Measurements from ENCODE around the gene MICAL2.

Gene MICAL2

DNA sequence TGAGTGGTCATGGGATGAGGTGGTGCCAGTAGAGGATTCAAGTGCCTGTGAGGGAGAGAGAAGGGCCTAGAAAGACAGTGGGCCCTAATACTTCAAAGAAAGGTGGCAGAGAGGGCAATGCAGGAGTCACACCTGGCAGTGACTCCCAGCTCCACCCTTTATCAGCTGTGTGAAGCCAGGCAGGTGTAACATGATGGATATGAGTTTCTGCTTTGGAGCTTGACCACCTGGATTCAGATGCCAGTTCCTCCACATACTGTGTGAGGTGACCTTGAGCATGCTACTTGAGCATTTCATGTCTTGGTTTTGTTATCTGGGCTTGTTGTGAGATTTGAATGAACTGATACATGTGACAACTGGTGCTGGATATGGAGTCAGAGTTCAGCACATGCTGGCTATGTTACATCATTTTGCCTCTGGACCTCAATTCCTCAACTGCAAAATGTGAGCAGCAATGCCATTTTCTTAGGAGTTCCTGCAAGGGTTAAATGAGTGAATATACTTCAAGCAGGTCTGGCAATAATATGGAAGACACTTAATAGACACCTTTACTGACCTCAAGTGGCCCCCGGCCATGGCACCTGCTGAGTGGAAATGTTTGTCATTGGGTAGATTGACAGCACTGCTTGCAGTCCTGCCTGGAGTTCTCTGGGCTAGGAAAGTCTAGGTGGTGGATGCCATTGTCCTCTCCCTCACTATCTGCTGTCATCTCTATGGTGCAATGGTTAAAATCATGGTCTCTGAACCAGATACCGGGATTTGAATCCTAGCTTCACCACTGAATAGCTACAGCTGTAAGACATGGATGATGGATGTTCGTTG lies 83.3 kb downstream of the MICAL2 start:
- no peak for DNase-seq (ENCODE audit: insufficient read length, low spot score)

DNA sequence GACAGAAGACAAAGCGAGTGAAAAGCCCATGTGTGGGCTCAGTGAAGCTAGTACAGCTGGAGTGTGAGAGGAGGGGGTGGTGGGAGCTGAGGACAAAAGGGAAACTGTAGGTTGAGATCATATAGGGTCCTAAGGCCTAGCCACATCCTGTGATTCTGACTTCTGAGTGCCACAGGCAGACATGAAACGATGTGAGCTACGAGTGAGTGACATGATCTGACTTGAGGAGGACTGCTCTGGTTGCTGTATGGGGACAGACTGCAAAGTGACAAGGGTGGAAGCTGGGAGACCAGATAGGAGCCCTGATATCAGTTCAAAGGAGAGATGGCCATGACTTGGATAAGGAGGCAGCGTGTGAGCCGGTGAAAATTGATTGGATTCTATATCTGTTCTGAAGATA lies 85.4 kb downstream of the MICAL2 start:
- peak; percentile 78 for FAIRE-seq
- peak; percentile 32 for DNase-seq (ENCODE audit: insufficient read length, low spot score)

More for the DNA sequence above, 83.3 kb downstream of the MICAL2 start:
- TF ChIP-seq PAX5 (IDR thresholded peaks at IDR 0.05; ENCODE audit: insufficient read depth, low read length, severe bottlenecking) (no peak), SPI1 (IDR thresholded peaks at IDR 0.05; ENCODE audit: low read depth, low read length) (no peak), POU2F2 (IDR thresholded peaks at IDR 0.05; ENCODE audit: low read depth, low read length) (no peak), TAF1 (IDR thresholded peaks at IDR 0.05; ENCODE audit: low read depth, low read length) (no peak), POLR2A (IDR thresholded peaks at IDR 0.05; ENCODE audit: low read depth, low read length) (no peak)
- FAIRE-seq, result no peak

DNA sequence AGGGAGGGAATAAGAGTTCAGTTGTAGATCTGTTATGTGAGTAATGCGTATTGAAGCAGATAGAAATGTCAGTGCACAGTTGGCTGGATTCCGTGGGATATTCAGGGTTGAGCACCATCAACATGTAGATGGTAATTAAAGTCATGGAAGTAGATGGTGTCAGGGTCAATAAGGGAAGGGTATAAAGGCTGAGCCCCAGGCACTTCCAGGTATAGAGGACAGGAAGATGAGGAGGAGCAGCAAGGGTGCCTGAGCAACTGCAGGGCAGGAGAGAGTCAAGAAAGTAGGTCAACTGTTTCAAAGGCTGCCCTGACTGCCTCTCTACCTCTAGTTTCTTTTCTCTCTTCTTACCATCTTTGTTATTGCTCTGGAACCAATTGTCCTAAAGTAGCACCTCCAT lies 85.9 kb downstream of the MICAL2 start:
- no peak for FAIRE-seq
- no peak for DNase-seq (ENCODE audit: insufficient read length, low spot score)
- no peak for TF ChIP-seq POU2F2 (IDR thresholded peaks at IDR 0.05; ENCODE audit: low read depth, low read length)
- no peak for TF ChIP-seq TAF1 (IDR thresholded peaks at IDR 0.05; ENCODE audit: low read depth, low read length)
- no peak for TF ChIP-seq POLR2A (IDR thresholded peaks at IDR 0.05; ENCODE audit: low read depth, low read length)
- no peak for TF ChIP-seq SPI1 (IDR thresholded peaks at IDR 0.05; ENCODE audit: low read depth, low read length)
- no peak for TF ChIP-seq POLR2AphosphoS5 (IDR thresholded peaks at IDR 0.05; ENCODE audit: low read depth, low read length)
- TF ChIP-seq PAX5 (IDR thresholded peaks at IDR 0.05; ENCODE audit: insufficient read depth, low read length, severe bottlenecking), result no peak

More for the DNA sequence above, 85.4 kb downstream of the MICAL2 start:
- TF ChIP-seq TAF1 (IDR thresholded peaks at IDR 0.05; ENCODE audit: low read depth, low read length) (no peak), POLR2A (IDR thresholded peaks at IDR 0.05; ENCODE audit: low read depth, low read length) (peak; percentile 30; the same call in 1 of the 2 replicates)

DNA sequence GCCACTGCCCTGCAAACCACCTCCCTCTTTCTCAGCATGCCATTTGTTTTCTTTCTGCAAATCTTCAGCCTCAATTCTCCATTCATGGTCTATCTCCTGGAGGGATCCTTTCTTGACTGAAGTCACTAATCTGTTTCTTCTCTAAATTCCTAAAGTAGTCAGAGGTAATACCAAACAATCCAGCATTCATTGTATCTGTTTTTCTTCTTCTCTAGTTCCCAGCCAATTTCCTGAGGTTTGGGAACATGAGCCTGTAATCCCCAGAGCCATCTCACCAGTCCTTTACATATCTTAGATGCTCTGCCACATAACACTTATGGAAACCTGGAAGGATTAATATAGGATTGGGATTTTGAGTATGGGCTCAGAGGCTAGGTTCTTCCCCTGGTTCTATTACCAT lies 86.5 kb downstream of the MICAL2 start:
- TF ChIP-seq POLR2A (IDR thresholded peaks at IDR 0.05; ENCODE audit: low read depth, low read length) (no peak), POU2F2 (IDR thresholded peaks at IDR 0.05; ENCODE audit: low read depth, low read length) (no peak), POLR2AphosphoS5 (IDR thresholded peaks at IDR 0.05; ENCODE audit: low read depth, low read length) (no peak), PAX5 (IDR thresholded peaks at IDR 0.05; ENCODE audit: insufficient read depth, low read length, severe bottlenecking) (no peak)
- no peak for FAIRE-seq

DNA sequence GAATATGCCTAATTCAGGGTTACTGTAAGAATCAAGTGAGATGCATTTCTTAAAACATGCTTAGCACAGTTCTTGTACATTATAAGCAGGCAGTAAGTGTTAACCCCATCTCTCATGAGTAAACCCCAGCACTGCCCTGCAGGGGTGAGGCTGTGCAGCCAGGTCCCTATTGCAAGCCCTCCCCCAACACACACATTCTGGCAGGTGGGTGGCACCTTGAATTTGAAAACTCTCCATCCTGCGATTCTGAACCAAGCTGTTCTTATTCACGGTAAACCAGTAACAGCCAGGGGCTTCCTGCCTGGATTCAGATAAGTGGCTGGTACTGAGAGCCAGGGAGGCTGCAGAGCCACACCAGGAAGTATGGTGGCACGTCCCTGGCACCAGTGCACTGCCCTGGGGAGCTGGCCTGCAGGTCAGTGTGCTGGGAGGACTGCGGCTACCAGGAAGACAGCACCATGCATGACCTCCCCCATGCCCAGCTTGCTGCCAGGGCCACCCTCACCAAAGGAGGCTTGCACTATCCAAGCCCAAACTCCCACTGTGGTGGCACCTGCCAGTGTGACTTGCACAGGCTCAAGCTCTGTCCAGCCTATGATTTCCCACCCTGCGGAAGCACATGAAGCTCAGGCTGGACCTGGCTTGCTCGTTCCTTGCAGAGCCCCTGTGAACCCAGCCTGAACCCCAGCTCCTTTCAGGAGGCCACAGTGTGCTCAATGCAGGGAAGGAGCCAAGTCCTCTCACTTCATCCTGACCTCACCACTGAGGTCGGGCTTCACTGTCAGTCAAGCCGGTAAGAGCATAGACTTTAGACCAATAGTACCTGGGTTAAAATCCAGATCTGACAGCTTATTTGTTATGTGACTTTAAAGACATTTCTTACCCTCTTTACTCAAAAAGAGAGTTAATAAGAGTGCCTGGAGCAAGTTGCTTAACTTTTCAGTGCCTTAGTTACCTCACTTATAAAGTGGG lies 88.1 kb downstream of the MICAL2 start:
- FAIRE-seq (no peak), DNase-seq (ENCODE audit: insufficient read length, low spot score) (no peak)
- TF ChIP-seq POLR2AphosphoS5 (IDR thresholded peaks at IDR 0.05; ENCODE audit: low read depth, low read length), result no peak
- TF ChIP-seq POLR2A (IDR thresholded peaks at IDR 0.05; ENCODE audit: low read depth, low read length), result no peak
- no peak for TF ChIP-seq SPI1 (IDR thresholded peaks at IDR 0.05; ENCODE audit: low read depth, low read length)
- TF ChIP-seq TAF1 (IDR thresholded peaks at IDR 0.05; ENCODE audit: low read depth, low read length), result no peak
- TF ChIP-seq POU2F2 (IDR thresholded peaks at IDR 0.05; ENCODE audit: low read depth, low read length), result no peak
- no peak for TF ChIP-seq PAX5 (IDR thresholded peaks at IDR 0.05; ENCODE audit: insufficient read depth, low read length, severe bottlenecking)

More for the DNA sequence above, 86.5 kb downstream of the MICAL2 start:
- DNase-seq (ENCODE audit: insufficient read length, low spot score), result no peak

DNA sequence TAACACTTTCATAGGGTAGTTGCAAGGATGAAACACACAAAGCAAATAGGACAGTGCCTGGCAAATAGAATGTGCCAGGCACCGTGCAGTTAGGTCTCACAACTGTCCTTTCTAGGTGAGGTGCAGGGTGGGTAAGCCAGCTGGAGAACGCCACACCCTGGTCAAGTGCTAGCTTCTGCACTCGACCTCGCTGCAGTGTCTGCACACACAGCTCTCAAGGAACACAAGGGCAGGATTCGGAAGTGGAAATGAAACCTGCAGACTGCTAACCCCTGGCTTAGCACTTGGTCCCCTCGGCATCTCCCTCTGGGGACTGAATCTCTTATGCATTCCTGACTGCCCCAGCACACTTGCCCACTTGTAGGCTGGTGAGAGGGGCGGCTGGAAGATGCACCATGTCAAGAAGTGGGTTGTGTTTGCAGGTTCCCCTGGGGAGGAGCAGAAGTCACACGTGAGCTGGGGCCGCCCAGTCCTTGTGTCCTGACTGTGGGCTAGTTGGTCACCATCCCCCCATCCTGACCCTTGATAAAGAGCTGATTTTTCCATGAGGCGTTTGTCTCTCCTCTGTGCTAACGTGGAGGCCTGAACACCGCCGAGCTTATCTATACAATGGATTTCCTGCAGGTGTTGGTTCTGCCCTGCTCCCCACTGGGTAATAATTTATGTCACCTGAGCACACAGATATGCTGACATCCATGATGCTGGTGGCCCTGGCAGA lies 89.0 kb downstream of the MICAL2 start:
- FAIRE-seq, result peak; percentile 9
- TF ChIP-seq TAF1 (IDR thresholded peaks at IDR 0.05; ENCODE audit: low read depth, low read length) (no peak), SPI1 (IDR thresholded peaks at IDR 0.05; ENCODE audit: low read depth, low read length) (peak; percentile 50), POU2F2 (IDR thresholded peaks at IDR 0.05; ENCODE audit: low read depth, low read length) (no peak), PAX5 (IDR thresholded peaks at IDR 0.05; ENCODE audit: insufficient read depth, low read length, severe bottlenecking) (no peak), POLR2A (IDR thresholded peaks at IDR 0.05; ENCODE audit: low read depth, low read length) (no peak), POLR2AphosphoS5 (IDR thresholded peaks at IDR 0.05; ENCODE audit: low read depth, low read length) (no peak)
- DNase-seq (ENCODE audit: insufficient read length, low spot score), result no peak

DNA sequence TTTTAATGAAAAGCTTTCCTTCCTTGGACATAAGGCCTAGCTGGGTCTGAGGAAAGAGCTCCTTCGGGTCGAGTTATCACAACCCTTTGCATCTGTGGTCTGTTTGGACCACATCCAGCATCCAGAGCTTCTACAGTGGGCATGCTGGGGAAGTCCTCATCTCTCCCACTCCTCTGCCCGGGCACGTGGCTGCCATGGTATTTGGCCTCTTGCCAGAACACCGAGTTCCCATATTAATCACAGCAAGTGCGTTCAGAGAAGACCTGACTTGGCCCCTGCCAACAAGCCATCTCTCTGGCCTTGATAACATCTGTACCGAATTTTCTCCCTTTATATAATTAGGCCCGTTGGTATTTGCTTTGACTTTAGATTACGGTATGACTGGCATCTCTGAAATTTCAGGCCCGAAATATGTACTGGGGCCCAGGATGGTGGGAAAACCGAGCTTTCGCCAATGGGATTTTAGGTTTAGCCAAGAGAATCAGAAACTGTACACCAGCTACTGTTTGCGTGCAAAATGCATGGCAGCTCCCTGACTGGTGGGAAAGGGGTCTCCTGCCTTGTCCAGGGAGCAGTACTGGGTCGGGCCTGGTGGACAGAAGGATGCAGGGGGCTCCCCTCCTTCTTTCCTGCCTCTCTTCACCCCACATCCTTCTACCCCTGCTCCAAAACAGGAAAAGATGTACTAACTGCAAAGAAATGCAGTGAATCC lies 90.0 kb downstream of the MICAL2 start:
- TF ChIP-seq POU2F2 (IDR thresholded peaks at IDR 0.05; ENCODE audit: low read depth, low read length) (no peak), PAX5 (IDR thresholded peaks at IDR 0.05; ENCODE audit: insufficient read depth, low read length, severe bottlenecking) (no peak), POLR2AphosphoS5 (IDR thresholded peaks at IDR 0.05; ENCODE audit: low read depth, low read length) (no peak), TAF1 (IDR thresholded peaks at IDR 0.05; ENCODE audit: low read depth, low read length) (no peak), SPI1 (IDR thresholded peaks at IDR 0.05; ENCODE audit: low read depth, low read length) (no peak), POLR2A (IDR thresholded peaks at IDR 0.05; ENCODE audit: low read depth, low read length) (no peak)
- no peak for FAIRE-seq

More for the DNA sequence above, 90.0 kb downstream of the MICAL2 start:
- DNase-seq (ENCODE audit: insufficient read length, low spot score), result no peak
